H1 (cell line): Measurements from ENCODE around the gene XRN2. TPM values are rescaled to one million over a fixed set of nuclear protein-coding genes. Genes with fewer than 3 reads are reported as not detected.
A peak's percentile ranks its signal among the peaks of the same experiment; 100 is the strongest.

Source experiments
- CTCF ChIA-PET: fragments of 300-600 bp; sonication (Branson Sonifier 250); formaldehyde crosslinking; loops from one replicate; lab custom pipeline; 2021; ENCODE audit not compliant: partially characterized antibody; lab: Charles Lee
- POLR2A ChIA-PET: fragments of 300-600 bp; sonication (Branson Sonifier 250); formaldehyde crosslinking; loops from one replicate; lab custom pipeline; 2021; ENCODE audit warnings: inconsistent platforms; ENCODE audit not compliant: partially characterized antibody; lab: Charles Lee
- DNase-seq, 2 experiments: peaks; one replicate each; pipeline versions ENCODE4 v3.0.0 to v3.0.0-alpha.2; 2010 to 2022; ENCODE audit warnings: low spot score in 2 of 2, low read depth in 1 of 2, mixed read lengths in 1 of 2
- FAIRE-seq: peaks from 2 replicates; lab custom pipeline; 2011; peaks lifted over from hg19 to GRCh38; lab: Jason Lieb, UNC
- H2AFZ ChIP-seq: 2 replicates; pipeline ENCODE4 v1.8.1; 2012; ENCODE audit warnings: low read length, inconsistent platforms
- H2AK5ac ChIP-seq: 2 replicates; pipeline ENCODE4 v1.6.1; 2013; ENCODE audit warnings: low read depth, low read length
- H2BK120ac ChIP-seq: replicated peaks from 2 replicates; pipeline ENCODE3; 2013; ENCODE audit warnings: low read depth, low read length, inconsistent platforms
- H2BK12ac ChIP-seq: 2 replicates; pipeline ENCODE4 v1.6.1; 2013; ENCODE audit warnings: low read depth, low read length
- H2BK15ac ChIP-seq: 2 replicates; pipeline ENCODE4 v1.6.1; 2013; ENCODE audit warnings: low read length
- H2BK20ac ChIP-seq: 2 replicates; pipeline ENCODE4 v1.6.1; 2013; ENCODE audit warnings: low read length
- H2BK5ac ChIP-seq: 2 replicates; pipeline ENCODE4 v1.6.1; 2013; ENCODE audit warnings: low read depth, low read length
- H3K14ac ChIP-seq: 2 replicates; pipeline ENCODE4 v1.6.1; 2013; ENCODE audit warnings: inconsistent platforms; ENCODE audit not compliant: insufficient read length
- H3K18ac ChIP-seq: 2 replicates; pipeline ENCODE4 v1.6.1; 2013; ENCODE audit warnings: low read length; ENCODE audit errors: extremely low read depth
- H3K23ac ChIP-seq: 2 replicates; pipeline ENCODE4 v1.6.1; 2013; ENCODE audit warnings: inconsistent platforms; ENCODE audit not compliant: insufficient read length
- H3K23me2 ChIP-seq: 2 replicates; pipeline ENCODE4 v1.6.1; 2013; ENCODE audit warnings: low read depth, low read length
- H3K27ac ChIP-seq: 2 replicates; pipeline ENCODE4 v1.6.1; 2011; ENCODE audit warnings: low read depth, low read length, inconsistent platforms
- H3K27me3 ChIP-seq, 4 experiments: replicated peaks in 1 of 4; 1 replicate in 1 of 4; 2 replicates in 3 of 4; pipeline versions ENCODE4 v1.6.1 to v1.8.1; 2011 to 2013; ENCODE audit warnings: low read length in 3 of 4, mild to moderate bottlenecking in 3 of 4, inconsistent platforms in 2 of 4, mixed read lengths in 2 of 4, moderate library complexity in 1 of 4; ENCODE audit not compliant: control insufficient read depth in 3 of 4, insufficient read depth in 3 of 4; ENCODE audit errors: extremely low read depth in 1 of 4
- H3K36me3 ChIP-seq, 4 experiments: 2 replicates each; pipeline versions ENCODE4 v1.6.1 to v1.8.1; 2011 to 2013; ENCODE audit warnings: mild to moderate bottlenecking in 4 of 4, low read length in 3 of 4, moderate library complexity in 2 of 4, control low read depth in 1 of 4, inconsistent platforms in 1 of 4; ENCODE audit not compliant: insufficient read depth in 4 of 4, control insufficient read depth in 2 of 4
- H3K4ac ChIP-seq: replicated peaks from 2 replicates; pipeline ENCODE3; 2013; ENCODE audit warnings: low read length, low read depth, mixed read lengths, inconsistent platforms; ENCODE audit not compliant: insufficient read length
- H3K4me1 ChIP-seq, 4 experiments: replicated peaks in 1 of 4; 1 replicate in 1 of 4; 2 replicates in 3 of 4; pipeline versions ENCODE4 v1.6.1 to v1.8.1; 2011 to 2013; ENCODE audit warnings: low read length in 3 of 4, inconsistent platforms in 2 of 4, mixed read lengths in 1 of 4; ENCODE audit not compliant: insufficient read depth in 4 of 4, control insufficient read depth in 3 of 4
- H3K4me2 ChIP-seq, 2 experiments: 2 replicates each; pipeline versions ENCODE4 v1.6.1 to v1.8.1; 2011 to 2013; ENCODE audit warnings: low read depth in 2 of 2, low read length in 2 of 2, control low read depth in 1 of 2, inconsistent platforms in 1 of 2, mild to moderate bottlenecking in 1 of 2; ENCODE audit not compliant: insufficient read depth in 1 of 2
- H3K4me3 ChIP-seq, 4 experiments: fragments of 200-600, 300-600 bp in 1 of 4; sonication (generic), shearing (Covaris generic), sonication (Bioruptor Twin) in 1 of 4; 2 replicates each; pipeline versions ENCODE4 v1.5.1 to v1.8.1; 2011 to 2016; ENCODE audit warnings: low read length in 4 of 4, low read depth in 3 of 4, control low read depth in 2 of 4, inconsistent platforms in 2 of 4, mild to moderate bottlenecking in 2 of 4, mixed read lengths in 1 of 4, moderate library complexity in 1 of 4; ENCODE audit not compliant: insufficient read depth in 2 of 4; ENCODE audit errors: extremely low read depth in 1 of 4
- H3K56ac ChIP-seq: replicated peaks from 2 replicates; pipeline ENCODE3; 2013; ENCODE audit warnings: low read depth, mild to moderate bottlenecking, mixed read lengths, low read length, inconsistent platforms; ENCODE audit not compliant: insufficient read length
- H3K79me1 ChIP-seq: 2 replicates; pipeline ENCODE4 v1.6.1; 2013; ENCODE audit warnings: low read depth, low read length, control low read depth
- H3K79me2 ChIP-seq, 2 experiments: 2 replicates each; pipeline versions ENCODE4 v1.6.1 to v1.8.1; 2012 to 2013; ENCODE audit warnings: low read length in 2 of 2, mild to moderate bottlenecking in 2 of 2, inconsistent platforms in 1 of 2; ENCODE audit not compliant: insufficient read depth in 2 of 2, control insufficient read depth in 1 of 2
- H3K9ac ChIP-seq, 4 experiments: replicated peaks in 1 of 4; 1 replicate in 1 of 4; 2 replicates in 3 of 4; pipeline versions ENCODE4 v1.6.1 to v1.8.1; 2011 to 2013; ENCODE audit warnings: low read depth in 3 of 4, low read length in 3 of 4, control low read depth in 2 of 4, mild to moderate bottlenecking in 2 of 4, moderate library complexity in 2 of 4, inconsistent platforms in 1 of 4; ENCODE audit errors: extremely low read depth in 1 of 4
- H3K9me3 ChIP-seq, 2 experiments: 2 replicates each; pipeline versions ENCODE4 v1.6.1 to v1.8.1; 2012 to 2013; ENCODE audit warnings: mild to moderate bottlenecking in 2 of 2, moderate library complexity in 2 of 2, control low read depth in 1 of 2, inconsistent platforms in 1 of 2, low read depth in 1 of 2, low read length in 1 of 2, mixed read lengths in 1 of 2; ENCODE audit not compliant: insufficient read depth in 2 of 2
- H4K20me1 ChIP-seq, 2 experiments: replicated peaks in 1 of 2; 2 replicates each; pipeline versions ENCODE3 to v1.8.1; 2011 to 2013; ENCODE audit warnings: inconsistent platforms in 2 of 2, low read length in 2 of 2, mild to moderate bottlenecking in 1 of 2; ENCODE audit not compliant: insufficient read depth in 2 of 2, control insufficient read depth in 1 of 2
- H4K5ac ChIP-seq: 2 replicates; pipeline ENCODE4 v1.6.1; 2013; ENCODE audit warnings: low read length, low read depth, mixed read lengths, inconsistent platforms; ENCODE audit not compliant: insufficient read length
- H4K8ac ChIP-seq: 2 replicates; pipeline ENCODE4 v1.8.0; 2013; ENCODE audit warnings: mild to moderate bottlenecking, moderate library complexity, low read length, inconsistent platforms; ENCODE audit not compliant: insufficient read depth; ENCODE audit errors: extremely low read depth
- H4K91ac ChIP-seq: replicated peaks from 2 replicates; pipeline ENCODE3; 2013; ENCODE audit warnings: low read length, mixed read lengths, inconsistent platforms; ENCODE audit not compliant: insufficient read length
- BCL11A ChIP-seq, 2 experiments: IDR thresholded peaks; one replicate each; pipeline ENCODE4 v1.6.1; 2011; ENCODE audit warnings: low read depth in 2 of 2, low read length in 2 of 2, mild to moderate bottlenecking in 2 of 2
- BRCA1 ChIP-seq: IDR thresholded peaks from 2 replicates; pipeline ENCODE4 v1.6.1; 2012; ENCODE audit warnings: low read depth, low read length, improper control_type of control experiment
- CBX5 ChIP-seq: fragments of 300-800, 300-1000 bp; sonication (generic); IDR thresholded peaks from 2 replicates; pipeline ENCODE4 v1.7.1; 2016; ENCODE audit warnings: antibody characterized with exemption, low read length, low read depth
- GTF2F1 ChIP-seq: IDR thresholded peaks from 2 replicates; pipeline ENCODE4 v1.6.1; 2012; ENCODE audit warnings: low read depth, low read length, improper control_type of control experiment, borderline replicate concordance
- MAFK ChIP-seq: IDR thresholded peaks from 2 replicates; pipeline ENCODE4 v1.6.1; 2012; ENCODE audit warnings: low read depth, mild to moderate bottlenecking, improper control_type of control experiment, low read length
- POU5F1 ChIP-seq: IDR thresholded peaks from 2 replicates; pipeline ENCODE4 v1.6.1; 2011; ENCODE audit warnings: low read depth, mild to moderate bottlenecking, low read length, moderate library complexity
- RBBP5 ChIP-seq: IDR thresholded peaks from 2 replicates; pipeline ENCODE4 v1.7.1; 2012; ENCODE audit warnings: low read depth, mild to moderate bottlenecking, inconsistent platforms, low read length, moderate library complexity, borderline replicate concordance
- RXRA ChIP-seq: IDR thresholded peaks from 2 replicates; pipeline ENCODE4 v1.6.1; 2011; ENCODE audit warnings: low read depth, mild to moderate bottlenecking, low read length, moderate library complexity; ENCODE audit not compliant: insufficient read depth
- SP1 ChIP-seq: IDR thresholded peaks from 2 replicates; pipeline ENCODE4 v1.6.1; 2011; ENCODE audit warnings: low read depth, low read length
- TBP ChIP-seq: IDR thresholded peaks from 2 replicates; pipeline ENCODE4 v1.6.1; 2011; ENCODE audit warnings: low read depth, low read length, improper control_type of control experiment
- WGBS, 2 experiments: shearing (Covaris generic) in 1 of 2; methylation state at CpG; one replicate each; pipeline versions ENCODE4 v1.1.6 to v1.1.7; 2013 to 2015; ENCODE audit warnings: low lambda C conversion rate in 2 of 2, mixed read lengths in 2 of 2, inconsistent platforms in 1 of 2, low coverage in 1 of 2, missing lambda C conversion rate in 1 of 2; ENCODE audit not compliant: insufficient replicate concordance in 2 of 2, insufficient coverage in 1 of 2, insufficient read length in 1 of 2; ENCODE audit errors: extremely low coverage in 1 of 2, missing lambda C conversion rate in 1 of 2; 5-methylcytosine and 5-hydroxymethylcytosine counted together
- polyA plus RNA-seq, 7 experiments: library from polyadenylated mRNA; depleted of rRNA in 3 of 7; stranded (reverse) in 5 of 7; unstranded in 2 of 7; fragments of >200 nt in 5 of 7; fragments of 200-250 nt in 2 of 7; gene quantifications; 1 replicate in 5 of 7; 2 replicates in 1 of 7; 4 replicates in 1 of 7; pipeline versions ENCODE4 v1.2.1 to v1.2.3, GENCODE V29; 2011 to 2013; ENCODE audit warnings: missing spikeins in 2 of 7, mixed read lengths in 2 of 7
- total RNA-seq: library from RNA; stranded (reverse); fragmentation: NEBNext Ultra II Directional; extraction: Animal tissue kit (Norgen Biotek cat#: 25700); gene quantifications from 2 replicates; pipeline ENCODE4 v1.2.1, GENCODE V29; 2021
- TF ChIP-seq, protein P1 (sequence below): IDR thresholded peaks from 2 replicates; pipeline ENCODE4 v1.6.1; 2012; ENCODE audit warnings: low read length, inconsistent platforms

XRN2 gene
- total and polyA plus RNA-seq, 2 of the 8 experiments (the other 6 are each of a cell fraction or from before 2014, with no cell fraction given) = 60.3 to 139 TPM

DNA sequence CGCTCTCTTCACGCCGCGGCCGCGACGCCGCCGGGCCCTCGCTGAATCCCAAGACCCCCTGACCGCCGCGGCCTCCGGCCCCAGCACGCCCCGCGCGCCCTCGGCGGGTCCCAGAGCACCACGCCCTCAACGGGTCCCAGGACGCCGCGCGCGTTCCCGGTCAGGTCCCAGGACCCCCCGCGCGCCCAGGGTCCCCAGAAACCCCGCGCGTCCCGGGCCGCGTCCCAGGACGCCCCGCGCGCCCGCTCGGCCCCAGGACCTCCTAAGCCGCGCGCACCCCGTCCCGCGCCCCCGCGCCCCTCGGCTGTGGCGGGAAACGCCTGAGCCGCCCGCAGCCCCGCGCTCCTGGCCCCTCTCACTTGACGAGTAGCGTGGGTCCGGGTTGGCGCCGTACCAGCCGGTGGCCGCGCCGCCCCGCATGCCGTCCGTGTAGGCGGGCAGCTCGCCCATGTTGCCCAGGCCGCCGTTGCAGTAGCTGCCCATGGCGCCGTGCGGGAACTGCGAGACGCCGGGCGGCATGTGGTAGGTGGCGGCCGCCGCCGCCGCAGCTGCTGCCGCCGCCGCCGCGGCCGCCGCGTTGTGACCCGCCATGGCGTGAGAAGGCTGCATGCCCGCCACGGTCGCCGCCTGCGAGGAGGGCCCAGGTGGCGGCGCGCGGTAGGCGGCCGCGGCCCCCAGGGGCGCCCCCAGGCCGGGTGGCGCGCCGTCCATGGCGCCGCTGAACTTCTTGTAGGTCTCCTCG lies 93.6 kb downstream of the XRN2 start:
- Histone ChIP-seq H3K4ac (no peak overlapping the region), H3K4me3 (peak overlapping the region; percentile 20 to 53 (median 23)), H2BK120ac (no peak overlapping the region), H3K36me3 (peaks cover 0 to 16% (median 0%) of the 10 kb centered on the region in 4 experiments; a peak in 1 of 8 replicates), H3K14ac (no peak overlapping the region), H3K9ac (no peak overlapping the region), H3K18ac (no peak overlapping the region), H4K20me1 (peaks cover 0 to 3% of the 10 kb centered on the region in 2 experiments), H2BK20ac (no peak overlapping the region), H3K23me2 (no peaks in the 10 kb centered on the region; the same call in 1 of the 2 replicates), H4K8ac (peak overlapping the region; percentile 44; the same call in 1 of the 2 replicates), H3K9me3 (peaks cover 0 to 9% of the 10 kb centered on the region in 2 experiments; a peak in 1 of 4 replicates), H2AFZ (no peak overlapping the region), H3K23ac (no peak overlapping the region), H2BK12ac (no peak overlapping the region), H3K56ac (no peak overlapping the region), H3K79me2 (no peaks in the 10 kb centered on the region), H2BK15ac (no peak overlapping the region), H3K27ac (no peak overlapping the region), H3K4me1 (no peaks in the 10 kb centered on the region; a peak in 1 of 7 replicates), H2AK5ac (no peak overlapping the region), H3K4me2 (peak overlapping the region; percentile 56 to 62), H4K91ac (no peak overlapping the region), H3K27me3 (peaks cover 55 to 91% (median 78%) of the 10 kb centered on the region in 4 experiments), H4K5ac (no peak overlapping the region), H2BK5ac (no peak overlapping the region), H3K79me1 (no peaks in the 10 kb centered on the region)
- POLR2A ChIA-PET = interaction anchor here (1.0 to 1.3 kb wide), 2 partner anchors 94 kb away, joined by 3 to 4 read pairs; partner anchors contain the start of gene XRN2
- CTCF ChIA-PET = interaction anchor here (1.2 kb wide), 2 partner anchors 162 to 174 kb away, joined by 3 to 4 read pairs; no protein-coding TSS in a partner anchor
- DNase-seq (peak in 1 of 2 experiments; percentile 70), FAIRE-seq (no peak)
- 2% methylated on average over 47 of the region's 116 CpGs; no CpG with 5 or more reads in 1 of the 2 experiments for WGBS, 2 experiments
- no peak for TF ChIP-seq SP1
- no peak for TF ChIP-seq CBX5
- TF ChIP-seq TBP = no peak
- no peak for TF ChIP-seq BCL11A (IDR thresholded peaks at IDR 0.05; ENCODE audit: low read depth in 2 of 2, low read length in 2 of 2)
- no peak for TF ChIP-seq RBBP5
- no peak for TF ChIP-seq MAFK
- TF ChIP-seq BRCA1 = no peak
- TF ChIP-seq RXRA = no peak
- no peak for TF ChIP-seq POU5F1
- TF ChIP-seq, protein P1, sequence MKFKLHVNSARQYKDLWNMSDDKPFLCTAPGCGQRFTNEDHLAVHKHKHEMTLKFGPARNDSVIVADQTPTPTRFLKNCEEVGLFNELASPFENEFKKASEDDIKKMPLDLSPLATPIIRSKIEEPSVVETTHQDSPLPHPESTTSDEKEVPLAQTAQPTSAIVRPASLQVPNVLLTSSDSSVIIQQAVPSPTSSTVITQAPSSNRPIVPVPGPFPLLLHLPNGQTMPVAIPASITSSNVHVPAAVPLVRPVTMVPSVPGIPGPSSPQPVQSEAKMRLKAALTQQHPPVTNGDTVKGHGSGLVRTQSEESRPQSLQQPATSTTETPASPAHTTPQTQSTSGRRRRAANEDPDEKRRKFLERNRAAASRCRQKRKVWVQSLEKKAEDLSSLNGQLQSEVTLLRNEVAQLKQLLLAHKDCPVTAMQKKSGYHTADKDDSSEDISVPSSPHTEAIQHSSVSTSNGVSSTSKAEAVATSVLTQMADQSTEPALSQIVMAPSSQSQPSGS = no peak
- no peak for TF ChIP-seq GTF2F1
